Panc1 (cell line): Measurements from ENCODE around the gene FN1. TPM values are rescaled to one million over a fixed set of nuclear protein-coding genes. Genes with fewer than 3 reads are reported as not detected.

Experiments
- ATAC-seq: fragments of 200-7000 bp; cut with Tn5 transposase; 2 replicates; pipeline ENCODE4 v1.9.1; 2020; ENCODE audit warnings: mild to moderate bottlenecking, moderate library complexity
- BruUV-seq: library from RNA; stranded (reverse); fragments of 400-500 nt; replicated peaks from 2 replicates; lab custom pipeline; 2021; lab: Mats Ljungman, UMichigan
- CTCF ChIA-PET: fragments of 300-600 bp; sonication (Branson Sonifier 250); formaldehyde crosslinking; loops from one replicate; lab custom pipeline; 2022; ENCODE audit warnings: antibody characterized with exemption; lab: Charles Lee
- POLR2A ChIA-PET: fragments of 300-600 bp; sonication (Branson Sonifier 250); formaldehyde crosslinking; loops from one replicate; lab custom pipeline; 2022; ENCODE audit warnings: antibody characterized with exemption; lab: Charles Lee
- DNase-seq: peaks from one replicate; pipeline ENCODE4 v3.0.0-alpha.2; 2010; ENCODE audit warnings: low read depth, low spot score
- H3K27ac ChIP-seq: 2 replicates; pipeline ENCODE4 v1.5.1; 2011; ENCODE audit warnings: mild to moderate bottlenecking, low read length, inconsistent platforms
- H3K27me3 ChIP-seq: fragments of 200-500 bp; sonication (Bioruptor generic); 2 replicates; pipeline ENCODE4 v1.6.0; 2014; ENCODE audit warnings: low read length, inconsistent platforms; ENCODE audit not compliant: control insufficient read depth, insufficient read depth
- H3K36me3 ChIP-seq: fragments of 200-500 bp; sonication (Bioruptor generic); 2 replicates; pipeline ENCODE4 v1.5.1; 2014; ENCODE audit warnings: inconsistent platforms, mild to moderate bottlenecking, low read length, moderate library complexity; ENCODE audit not compliant: control insufficient read depth, insufficient read depth
- H3K4me1 ChIP-seq: 2 replicates; pipeline ENCODE4 v1.5.1; 2011; ENCODE audit warnings: inconsistent platforms, mild to moderate bottlenecking, low read length, moderate library complexity; ENCODE audit not compliant: control insufficient read depth, insufficient read depth
- H3K4me3 ChIP-seq, 2 experiments: 2 replicates each; pipeline ENCODE4 v1.5.1; 2011 to 2012; ENCODE audit warnings: low read depth in 2 of 2, low read length in 2 of 2, mild to moderate bottlenecking in 2 of 2, inconsistent platforms in 1 of 2, moderate library complexity in 1 of 2
- H3K9me3 ChIP-seq: fragments of 200-500 bp; sonication (Bioruptor generic); 2 replicates; pipeline ENCODE4 v1.5.1; 2014; ENCODE audit warnings: low read depth, mild to moderate bottlenecking, inconsistent platforms, low read length, moderate library complexity; ENCODE audit not compliant: control insufficient read depth, insufficient read depth
- POLR2AphosphoS5 ChIP-seq: IDR thresholded peaks from 2 replicates; pipeline ENCODE4 v1.6.1; 2012; ENCODE audit warnings: mild to moderate bottlenecking, low read depth, low read length, moderate library complexity
- SIN3A ChIP-seq: IDR thresholded peaks from 2 replicates; pipeline ENCODE4 v1.6.1; 2012; ENCODE audit warnings: low read depth, mild to moderate bottlenecking, low read length, moderate library complexity, borderline replicate concordance; ENCODE audit not compliant: insufficient read depth
- TCF7L2 ChIP-seq: IDR thresholded peaks from 2 replicates; pipeline ENCODE4 v1.6.1; 2011; ENCODE audit warnings: mild to moderate bottlenecking, low read depth, low read length, inconsistent platforms
- in situ Hi-C: cut with HindIII; loops from 2 replicates; pipeline ENCODE4 v1.10.0; 2016; ENCODE audit warnings: low sequenced_read_pairs, low pct_unique_long_range_greater_than_20kb
- intact Hi-C: fragments of 100-400 bp; cut with micrococcal nuclease; formaldehyde crosslinking; loops from one replicate; pipeline ENCODE4 v1.10.0; 2022; ENCODE audit not compliant: unreplicated experiment
- total RNA-seq: library from RNA; stranded (reverse); gene quantifications from one replicate; pipeline ENCODE4 v1.2.1, GENCODE V29; 2021; ENCODE audit not compliant: unreplicated experiment
- TF ChIP-seq, protein P1 (sequence below), 2 experiments: IDR thresholded peaks; 2 replicates each; pipeline ENCODE4 v1.6.1; 2011 to 2012; ENCODE audit warnings: low read depth in 2 of 2, control low read depth in 1 of 2, low read length in 1 of 2, mild to moderate bottlenecking in 1 of 2, moderate library complexity in 1 of 2; ENCODE audit not compliant: insufficient read depth in 1 of 2
- TF ChIP-seq, protein P2 (sequence below): fragments of 450-650 bp; IDR thresholded peaks from 2 replicates; pipeline ENCODE4 v1.5.1; 2017; ENCODE audit warnings: mild to moderate bottlenecking

FN1 gene
- total RNA-seq, 1 experiment from 2014 or later: 4.2 TPM

DNA sequence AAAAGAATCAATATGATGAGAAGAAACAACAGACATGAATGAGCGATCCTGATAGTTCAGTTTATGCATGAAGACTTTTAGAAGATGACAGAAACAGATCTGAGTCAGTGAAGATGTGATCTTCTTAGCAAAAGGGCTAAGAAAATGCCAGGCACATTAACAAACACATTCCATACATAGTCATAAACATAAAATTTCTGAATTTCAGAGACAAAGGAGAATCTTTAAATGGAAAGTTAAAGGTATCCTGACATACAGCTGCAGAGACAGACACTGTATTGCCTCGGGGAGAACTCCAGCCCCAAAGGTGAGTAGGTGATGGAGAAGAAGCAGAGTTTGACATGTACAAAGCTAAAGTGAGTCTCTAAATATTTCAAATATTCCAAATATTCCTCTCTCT, 40.6 kb upstream of the FN1 start:
- no TSS peak for BruUV-seq
- ChIA-PET POLR2A (no interaction called here), CTCF (no interaction called here)
- TF ChIP-seq, protein P1, sequence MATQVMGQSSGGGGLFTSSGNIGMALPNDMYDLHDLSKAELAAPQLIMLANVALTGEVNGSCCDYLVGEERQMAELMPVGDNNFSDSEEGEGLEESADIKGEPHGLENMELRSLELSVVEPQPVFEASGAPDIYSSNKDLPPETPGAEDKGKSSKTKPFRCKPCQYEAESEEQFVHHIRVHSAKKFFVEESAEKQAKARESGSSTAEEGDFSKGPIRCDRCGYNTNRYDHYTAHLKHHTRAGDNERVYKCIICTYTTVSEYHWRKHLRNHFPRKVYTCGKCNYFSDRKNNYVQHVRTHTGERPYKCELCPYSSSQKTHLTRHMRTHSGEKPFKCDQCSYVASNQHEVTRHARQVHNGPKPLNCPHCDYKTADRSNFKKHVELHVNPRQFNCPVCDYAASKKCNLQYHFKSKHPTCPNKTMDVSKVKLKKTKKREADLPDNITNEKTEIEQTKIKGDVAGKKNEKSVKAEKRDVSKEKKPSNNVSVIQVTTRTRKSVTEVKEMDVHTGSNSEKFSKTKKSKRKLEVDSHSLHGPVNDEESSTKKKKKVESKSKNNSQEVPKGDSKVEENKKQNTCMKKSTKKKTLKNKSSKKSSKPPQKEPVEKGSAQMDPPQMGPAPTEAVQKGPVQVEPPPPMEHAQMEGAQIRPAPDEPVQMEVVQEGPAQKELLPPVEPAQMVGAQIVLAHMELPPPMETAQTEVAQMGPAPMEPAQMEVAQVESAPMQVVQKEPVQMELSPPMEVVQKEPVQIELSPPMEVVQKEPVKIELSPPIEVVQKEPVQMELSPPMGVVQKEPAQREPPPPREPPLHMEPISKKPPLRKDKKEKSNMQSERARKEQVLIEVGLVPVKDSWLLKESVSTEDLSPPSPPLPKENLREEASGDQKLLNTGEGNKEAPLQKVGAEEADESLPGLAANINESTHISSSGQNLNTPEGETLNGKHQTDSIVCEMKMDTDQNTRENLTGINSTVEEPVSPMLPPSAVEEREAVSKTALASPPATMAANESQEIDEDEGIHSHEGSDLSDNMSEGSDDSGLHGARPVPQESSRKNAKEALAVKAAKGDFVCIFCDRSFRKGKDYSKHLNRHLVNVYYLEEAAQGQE (IDR thresholded peaks at IDR 0.05; ENCODE audit: insufficient read depth in 1 of 2, low read depth in 2 of 2, low read length in 1 of 2): no peak
- Histone ChIP-seq H3K27me3 (no peaks in the 10 kb centered on the region; the same call in 1 of the 2 replicates), H3K4me1 (no peaks in the 10 kb centered on the region), H3K9me3 (no peaks in the 10 kb centered on the region), H3K27ac (no peak overlapping the region), H3K4me3 (no peak overlapping the region), H3K36me3 (no peaks in the 10 kb centered on the region)
- ATAC-seq: no peak
- intact Hi-C loops: no loop called here
- no peak for DNase-seq
- in situ Hi-C loops: no loop called here

DNA sequence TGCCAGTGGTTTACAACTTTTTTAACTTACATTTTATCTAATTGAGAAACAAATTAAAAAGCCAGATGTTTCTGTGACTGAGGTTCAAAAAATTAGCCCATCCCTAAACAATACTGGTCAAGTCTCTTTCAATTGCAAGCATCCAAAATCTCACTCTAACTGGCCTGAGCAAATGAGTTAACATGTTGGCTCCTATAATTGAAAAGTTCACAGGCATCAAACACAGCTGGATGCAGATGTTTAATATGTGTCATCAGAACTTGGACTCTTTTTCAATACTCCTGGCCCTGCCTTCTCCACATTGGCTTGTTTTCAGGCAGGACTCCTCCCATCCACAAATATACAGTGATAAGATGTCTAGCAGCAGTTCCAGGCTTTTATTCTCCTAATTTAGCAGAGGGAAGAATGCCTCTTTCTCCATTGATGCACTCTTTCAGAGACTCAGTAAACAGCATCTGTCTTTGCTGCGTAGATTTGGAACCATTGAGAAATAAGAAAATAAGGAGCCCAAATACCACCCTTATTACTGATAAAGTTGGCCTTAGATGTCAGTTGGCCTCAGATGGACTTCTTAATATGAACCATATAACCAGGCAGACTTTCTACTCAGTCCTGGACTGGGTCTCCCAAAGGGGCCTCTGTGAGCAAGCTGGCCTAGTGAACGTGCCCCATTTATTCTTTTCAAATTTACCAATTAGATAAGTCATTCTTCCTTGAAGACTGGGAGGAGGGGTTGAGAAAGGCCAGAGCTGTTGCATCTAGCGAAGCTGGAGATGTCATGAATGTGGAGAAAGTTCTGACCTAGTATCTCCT, 30.4 kb upstream of the FN1 start:
- Histone ChIP-seq H3K36me3 (no peaks in the 10 kb centered on the region), H3K4me3 (no peak overlapping the region), H3K27me3 (no peaks in the 10 kb centered on the region), H3K27ac (no peak overlapping the region), H3K4me1 (no peaks in the 10 kb centered on the region), H3K9me3 (no peaks in the 10 kb centered on the region)
- CTCF ChIA-PET: no interaction called here
- in situ Hi-C loops: no loop called here
- intact Hi-C loops: no loop called here
- no peak for TF ChIP-seq SIN3A
- TF ChIP-seq, protein P1 (IDR thresholded peaks at IDR 0.05; ENCODE audit: insufficient read depth in 1 of 2, low read depth in 2 of 2, low read length in 1 of 2): no peak
- TF ChIP-seq, protein P2, sequence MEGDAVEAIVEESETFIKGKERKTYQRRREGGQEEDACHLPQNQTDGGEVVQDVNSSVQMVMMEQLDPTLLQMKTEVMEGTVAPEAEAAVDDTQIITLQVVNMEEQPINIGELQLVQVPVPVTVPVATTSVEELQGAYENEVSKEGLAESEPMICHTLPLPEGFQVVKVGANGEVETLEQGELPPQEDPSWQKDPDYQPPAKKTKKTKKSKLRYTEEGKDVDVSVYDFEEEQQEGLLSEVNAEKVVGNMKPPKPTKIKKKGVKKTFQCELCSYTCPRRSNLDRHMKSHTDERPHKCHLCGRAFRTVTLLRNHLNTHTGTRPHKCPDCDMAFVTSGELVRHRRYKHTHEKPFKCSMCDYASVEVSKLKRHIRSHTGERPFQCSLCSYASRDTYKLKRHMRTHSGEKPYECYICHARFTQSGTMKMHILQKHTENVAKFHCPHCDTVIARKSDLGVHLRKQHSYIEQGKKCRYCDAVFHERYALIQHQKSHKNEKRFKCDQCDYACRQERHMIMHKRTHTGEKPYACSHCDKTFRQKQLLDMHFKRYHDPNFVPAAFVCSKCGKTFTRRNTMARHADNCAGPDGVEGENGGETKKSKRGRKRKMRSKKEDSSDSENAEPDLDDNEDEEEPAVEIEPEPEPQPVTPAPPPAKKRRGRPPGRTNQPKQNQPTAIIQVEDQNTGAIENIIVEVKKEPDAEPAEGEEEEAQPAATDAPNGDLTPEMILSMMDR: no peak
- no peak for TF ChIP-seq TCF7L2
- TF ChIP-seq POLR2AphosphoS5: no peak
- DNase-seq (no peak), ATAC-seq (no peak)
- POLR2A ChIA-PET: no interaction called here
- no TSS peak for BruUV-seq
